IPS DF 6.9 (cell line): ENCODE results near the gene SIK2.

Experiments
- DNase-seq: peaks from one replicate; pipeline ENCODE4 v3.0.0-alpha.2; 2013; ENCODE audit warnings: low read depth, low spot score
- H3K27ac ChIP-seq: one replicate; pipeline ENCODE4 v1.5.1; 2013; ENCODE audit warnings: low read length, control low read depth
- H3K27me3 ChIP-seq: 2 replicates; pipeline ENCODE4 v1.6.1; 2013; ENCODE audit warnings: mild to moderate bottlenecking, low read length; ENCODE audit not compliant: control insufficient read depth, insufficient read depth
- H3K36me3 ChIP-seq: 2 replicates; pipeline ENCODE4 v1.6.1; 2013; ENCODE audit warnings: low read length; ENCODE audit not compliant: control insufficient read depth, insufficient read depth
- H3K4me1 ChIP-seq: 2 replicates; pipeline ENCODE4 v1.6.1; 2013; ENCODE audit warnings: low read length; ENCODE audit not compliant: control insufficient read depth, insufficient read depth
- H3K4me3 ChIP-seq: 2 replicates; pipeline ENCODE4 v1.5.1; 2013; ENCODE audit warnings: mild to moderate bottlenecking, low read length
- H3K9me3 ChIP-seq: 2 replicates; pipeline ENCODE4 v1.6.1; 2013; ENCODE audit warnings: low read length, inconsistent platforms; ENCODE audit not compliant: control insufficient read depth, insufficient read depth
- WGBS: extraction: QIAGEN DNeasy Blood & Tissue Kit; methylation state at CpG from one replicate; pipeline ENCODE4 v1.1.7; 2013; ENCODE audit warnings: mixed read lengths, missing lambda C conversion rate; ENCODE audit not compliant: insufficient read length, insufficient coverage; 5-methylcytosine and 5-hydroxymethylcytosine counted together

Gene SIK2

GRCh38 chr11:111565114-111565720 lies 37.0 kb upstream of the SIK2 start:
- H3K27me3 ChIP-seq: no peaks in the 10 kb centered on the region
- no peaks in the 10 kb centered on the region for H3K36me3 ChIP-seq
- H3K27ac ChIP-seq: no peak overlapping the region
- no peaks in the 10 kb centered on the region; the same call in 1 of the 2 replicates for H3K4me1 ChIP-seq
- peak; percentile 25 for DNase-seq
- no peaks in the 10 kb centered on the region for H3K9me3 ChIP-seq
- no peak overlapping the region for H3K4me3 ChIP-seq
- no CpG with 5 or more reads among the region's 4 CpGs for WGBS

- no peak for DNase-seq
- Histone ChIP-seq H3K27ac (no peak overlapping the region), H3K9me3 (no peaks in the 10 kb centered on the region), H3K4me3 (no peak overlapping the region), H3K36me3 (no peaks in the 10 kb centered on the region), H3K4me1 (no peaks in the 10 kb centered on the region; the same call in 1 of the 2 replicates), H3K27me3 (no peaks in the 10 kb centered on the region)
- no CpG with 5 or more reads among the region's 7 CpGs for WGBS
Observed at GRCh38 chr11:111566324-111566723, 35.9 kb upstream of the SIK2 start.

- Histone ChIP-seq H3K9me3 (no peaks in the 10 kb centered on the region), H3K27me3 (no peaks in the 10 kb centered on the region), H3K36me3 (no peaks in the 10 kb centered on the region), H3K27ac (no peak overlapping the region), H3K4me3 (no peak overlapping the region), H3K4me1 (no peaks in the 10 kb centered on the region)
- no CpG with 5 or more reads among the region's 4 CpGs for WGBS
- DNase-seq: no peak
Observed at GRCh38 chr11:111569476-111569875, 32.8 kb upstream of the SIK2 start.

- Histone ChIP-seq H3K36me3 (no peaks in the 10 kb centered on the region), H3K4me3 (no peak overlapping the region), H3K27me3 (no peaks in the 10 kb centered on the region), H3K9me3 (no peaks in the 10 kb centered on the region), H3K27ac (no peak overlapping the region), H3K4me1 (no peaks in the 10 kb centered on the region)
- no peak for DNase-seq
- no CpG with 5 or more reads among the region's 6 CpGs for WGBS
Observed at GRCh38 chr11:111570796-111571195, 31.5 kb upstream of the SIK2 start.

GRCh38 chr11:111571829-111572501 lies 30.3 kb upstream of the SIK2 start:
- H3K4me1 ChIP-seq: no peaks in the 10 kb centered on the region
- WGBS: no CpG with 5 or more reads among the region's 6 CpGs
- no peak overlapping the region for H3K27ac ChIP-seq
- no peaks in the 10 kb centered on the region for H3K9me3 ChIP-seq
- no peaks in the 10 kb centered on the region for H3K27me3 ChIP-seq
- H3K4me3 ChIP-seq: no peak overlapping the region
- no peak for DNase-seq
- H3K36me3 ChIP-seq: no peaks in the 10 kb centered on the region

- H3K36me3 ChIP-seq: no peaks in the 10 kb centered on the region
- DNase-seq: no peak
- H3K27ac ChIP-seq: no peak overlapping the region
- no peaks in the 10 kb centered on the region for H3K9me3 ChIP-seq
- no peaks in the 10 kb centered on the region for H3K4me1 ChIP-seq
- no peaks in the 10 kb centered on the region for H3K27me3 ChIP-seq
- no CpG with 5 or more reads among the region's 3 CpGs for WGBS
- H3K4me3 ChIP-seq: no peak overlapping the region
Observed at GRCh38 chr11:111572581-111572980, 29.7 kb upstream of the SIK2 start.

GRCh38 chr11:111573821-111574249 lies 28.4 kb upstream of the SIK2 start:
- Histone ChIP-seq H3K4me3 (no peak overlapping the region), H3K9me3 (no peaks in the 10 kb centered on the region), H3K27me3 (no peaks in the 10 kb centered on the region), H3K4me1 (no peaks in the 10 kb centered on the region), H3K27ac (no peak overlapping the region), H3K36me3 (no peaks in the 10 kb centered on the region)
- no CpG with 5 or more reads among the region's 4 CpGs for WGBS
- DNase-seq: no peak

GRCh38 chr11:111574373-111575225 lies 27.6 kb upstream of the SIK2 start:
- H3K4me3 ChIP-seq: no peak overlapping the region
- no peaks in the 10 kb centered on the region for H3K9me3 ChIP-seq
- WGBS: no CpG with 5 or more reads among the region's 7 CpGs
- H3K27me3 ChIP-seq: no peaks in the 10 kb centered on the region
- H3K27ac ChIP-seq: no peak overlapping the region
- no peaks in the 10 kb centered on the region for H3K36me3 ChIP-seq
- DNase-seq: no peak
- H3K4me1 ChIP-seq: no peaks in the 10 kb centered on the region

GRCh38 chr11:111575740-111576139 lies 26.5 kb upstream of the SIK2 start:
- H3K36me3 ChIP-seq: no peaks in the 10 kb centered on the region
- no peak for DNase-seq
- no peaks in the 10 kb centered on the region for H3K4me1 ChIP-seq
- no peak overlapping the region for H3K27ac ChIP-seq
- no peaks in the 10 kb centered on the region for H3K9me3 ChIP-seq
- no peak overlapping the region for H3K4me3 ChIP-seq
- WGBS: no CpG with 5 or more reads among the region's 6 CpGs
- no peaks in the 10 kb centered on the region for H3K27me3 ChIP-seq

- no peaks in the 10 kb centered on the region for H3K4me1 ChIP-seq
- H3K27ac ChIP-seq: no peak overlapping the region
- H3K36me3 ChIP-seq: no peaks in the 10 kb centered on the region
- H3K4me3 ChIP-seq: no peak overlapping the region
- no peak for DNase-seq
- no CpG with 5 or more reads among the region's 4 CpGs for WGBS
- no peaks in the 10 kb centered on the region for H3K27me3 ChIP-seq
- no peaks in the 10 kb centered on the region for H3K9me3 ChIP-seq
Observed at GRCh38 chr11:111577821-111578220, 24.4 kb upstream of the SIK2 start.
